K562 (cell line): ENCODE measurements around the gene SNX14. TPM values are rescaled to one million over a fixed set of nuclear protein-coding genes. Genes with fewer than 3 reads are reported as not detected.
A peak's percentile ranks its signal among the peaks of the same experiment; 100 is the strongest.

ENCODE experiments used
- ATAC-seq: fragments of 200-7000 bp; cut with Tn5 transposase; 3 replicates; pipeline ENCODE4 v1.9.1; 2020; ENCODE audit warnings: moderate library complexity
- BruUV-seq: library from RNA; stranded (reverse); fragments of 400-500 nt; replicated peaks from 2 replicates; lab custom pipeline; 2021; lab: Mats Ljungman, UMichigan
- CTCF ChIA-PET: fragments of 300-600 bp; formaldehyde crosslinking; extraction: SDS; loops from one replicate; lab custom pipeline; 2021; ENCODE audit warnings: low intra/inter-chr PET ratio; lab: Yijun Ruan, JAX
- POLR2A ChIA-PET: fragments of 300-600, 350-650 bp; sonication (Branson Sonifier 250); formaldehyde crosslinking; extraction: SDS; loops from one replicate; lab custom pipeline; 2021; ENCODE audit warnings: antibody characterized with exemption, inconsistent platforms; lab: Yijun Ruan, JAX
- DNase-seq, 4 experiments: peaks; one replicate each; pipeline versions ENCODE4 v3.0.0 to v3.0.0-alpha.2; 2011 to 2018; ENCODE audit warnings: low spot score in 3 of 4, mixed read lengths in 3 of 4; ENCODE audit errors: extremely low read depth in 1 of 4
- FAIRE-seq: peaks from 2 replicates; lab custom pipeline; 2011; peaks lifted over from hg19 to GRCh38; lab: Jason Lieb, UNC
- H2AFZ ChIP-seq: 2 replicates; pipeline ENCODE4 v1.6.0; 2011; ENCODE audit warnings: low read depth, low read length, control low read depth, inconsistent platforms
- H3K27ac ChIP-seq: fragments of 200-600 bp; 3 replicates; pipeline ENCODE4 v1.8.0; 2011; ENCODE audit warnings: low read depth, mild to moderate bottlenecking, control low read depth, inconsistent platforms, low read length, moderate library complexity, mixed read lengths; ENCODE audit errors: extremely low read depth
- H3K27me3 ChIP-seq, 2 experiments: fragments of 300-600 bp in 1 of 2; 2 replicates in 1 of 2; 3 replicates in 1 of 2; pipeline versions ENCODE4 v1.6.0 to v1.8.0; 2011; ENCODE audit warnings: inconsistent platforms in 2 of 2, low read length in 2 of 2, mild to moderate bottlenecking in 1 of 2, mixed read lengths in 1 of 2, moderate library complexity in 1 of 2; ENCODE audit not compliant: control insufficient read depth in 2 of 2, insufficient read depth in 2 of 2
- H3K36me3 ChIP-seq: fragments of 300-600 bp; 3 replicates; pipeline ENCODE4 v1.8.0; 2011; ENCODE audit warnings: mild to moderate bottlenecking, low read length, inconsistent platforms; ENCODE audit not compliant: control insufficient read depth, insufficient read depth
- H3K4me1 ChIP-seq, 2 experiments: fragments of 200-600 bp in 1 of 2; replicated peaks in 1 of 2; 2 replicates in 1 of 2; 3 replicates in 1 of 2; pipeline versions ENCODE4 v1.5.1 to v1.8.0; 2011; ENCODE audit warnings: inconsistent platforms in 2 of 2, low read length in 2 of 2, mild to moderate bottlenecking in 1 of 2, mixed read lengths in 1 of 2, moderate library complexity in 1 of 2; ENCODE audit not compliant: control insufficient read depth in 2 of 2, insufficient read depth in 2 of 2
- H3K4me2 ChIP-seq: 2 replicates; pipeline ENCODE4 v1.6.1; 2011; ENCODE audit warnings: low read length, control low read depth, inconsistent platforms, mixed read lengths; ENCODE audit not compliant: insufficient read depth
- H3K4me3 ChIP-seq: fragments of 200-600 bp; sonication (generic), shearing (Covaris generic); 2 replicates; pipeline ENCODE4 v1.5.1; 2016; ENCODE audit warnings: control low read depth, inconsistent platforms
- H3K79me2 ChIP-seq: fragments of 200-600 bp; 3 replicates; pipeline ENCODE4 v1.8.0; 2011; ENCODE audit warnings: low read length, inconsistent platforms; ENCODE audit not compliant: control insufficient read depth, insufficient read depth
- H3K9ac ChIP-seq, 2 experiments: 2 replicates each; pipeline versions ENCODE4 v1.6.0 to v1.6.1; 2011; ENCODE audit warnings: low read depth in 2 of 2, low read length in 2 of 2, control low read depth in 1 of 2, inconsistent platforms in 1 of 2, mild to moderate bottlenecking in 1 of 2, mixed read lengths in 1 of 2; ENCODE audit not compliant: insufficient read depth in 1 of 2
- H3K9me1 ChIP-seq: one replicate; pipeline ENCODE4 v1.6.0; 2011; ENCODE audit warnings: inconsistent platforms, mild to moderate bottlenecking, low read length, moderate library complexity; ENCODE audit not compliant: control insufficient read depth, insufficient read depth
- H3K9me3 ChIP-seq: replicated peaks from 2 replicates; pipeline ENCODE4 v1.5.1; 2011; ENCODE audit warnings: low read depth, low read length, inconsistent platforms; ENCODE audit not compliant: control insufficient read depth, insufficient read depth
- H4K20me1 ChIP-seq: replicated peaks from 2 replicates; pipeline ENCODE4 v1.6.1; 2011; ENCODE audit warnings: low read length, inconsistent platforms, mixed read lengths; ENCODE audit not compliant: control insufficient read depth, insufficient read depth
- CEBPG ChIP-seq, 3 experiments: fragments of 200-800 bp in 1 of 3; sonication (Bioruptor generic) in 1 of 3; sonication (generic) in 1 of 3; formaldehyde crosslinking in 1 of 3; IDR thresholded peaks in 2 of 3; conservative IDR thresholded peaks in 1 of 3; 2 replicates each; pipeline versions ENCODE4 v1.6.1 to v1.8.0; 2016 to 2022; ENCODE audit warnings: missing compliant biosample characterization in 2 of 3, missing genetic modification characterization in 2 of 3, mild to moderate bottlenecking in 1 of 3, missing genetic modification reagents in 1 of 3
- LEF1 ChIP-seq: fragments of 450-650 bp; IDR thresholded peaks from 2 replicates; pipeline ENCODE4 v1.6.1; 2016; ENCODE audit warnings: mild to moderate bottlenecking
- POLR2A ChIP-seq: fragments of 450-650 bp; conservative IDR thresholded peaks from 2 replicates; pipeline ENCODE4 v1.6.1; 2016
- POLR2H ChIP-seq: IDR thresholded peaks from 2 replicates; pipeline ENCODE4 v1.6.1; 2016; ENCODE audit warnings: missing genetic modification characterization, low read depth, mild to moderate bottlenecking, control low read depth, missing compliant biosample characterization, moderate library complexity
- SUPT5H ChIP-seq: fragments of 450-650 bp; IDR thresholded peaks from 2 replicates; pipeline ENCODE4 v1.6.1; 2016
- WGBS: fragments of 100-300 bp; shearing (Covaris generic); methylation state at CpG from one replicate; pipeline ENCODE4 v1.1.6; 2016; ENCODE audit warnings: low coverage, mixed read lengths; ENCODE audit not compliant: insufficient coverage; ENCODE audit errors: missing lambda C conversion rate; 5-methylcytosine and 5-hydroxymethylcytosine counted together
- in situ Hi-C: fragments of 300-500 bp; cut with MboI; formaldehyde crosslinking; loops from 4 replicates; pipeline ENCODE4 v1.15.0; 2018; ENCODE audit warnings: inconsistent platforms, mixed read lengths
- intact Hi-C: fragments of 100-400 bp; cut with micrococcal nuclease; formaldehyde crosslinking; loops from 2 replicates; pipeline ENCODE4 v1.14.2; 2022
- polyA plus RNA-seq, 8 experiments: library from polyadenylated mRNA; depleted of rRNA in 4 of 8; stranded (reverse) in 5 of 8; unstranded in 3 of 8; fragments of >200 nt; fragmentation: Nextera tagmentation in 2 of 8; fragmentation: Illumina TruSeq in 1 of 8; extraction: Ambion mirVana in 2 of 8; extraction: Trizol in 1 of 8; gene quantifications; 2 replicates each; pipeline versions ENCODE4 v1.2.1 to v1.2.3, GENCODE V29; 2011 to 2014; ENCODE audit warnings: inconsistent platforms in 1 of 8, missing spikeins in 1 of 8
- total RNA-seq, 7 experiments: library from RNA; depleted of rRNA in 6 of 7; stranded (reverse); fragments of >200 nt in 6 of 7; fragmentation: Illumina TruSeq in 2 of 7; extraction: Trizol in 2 of 7; gene quantifications; 2 replicates each; pipeline versions ENCODE4 v1.2.1 to v1.2.3, GENCODE V29; 2011 to 2021; ENCODE audit warnings: low replicate concordance in 1 of 7
- TF ChIP-seq, protein P1 (sequence below), 2 experiments: fragments of 450-650 bp in 1 of 2; sonication (generic) in 1 of 2; formaldehyde crosslinking in 1 of 2; IDR thresholded peaks in 1 of 2; conservative IDR thresholded peaks in 1 of 2; 2 replicates each; pipeline versions ENCODE4 v1.6.1 to v1.8.1; 2016 to 2023; ENCODE audit warnings: mild to moderate bottlenecking in 2 of 2, moderate library complexity in 2 of 2, inconsistent platforms in 1 of 2, missing genetic modification reagents in 1 of 2
- TF ChIP-seq, protein P2 (sequence below): fragments of 250-450 bp; sonication (Bioruptor Pico); IDR thresholded peaks from 2 replicates; pipeline ENCODE4 v1.5.0; 2021

SNX14 gene
- total and polyA plus RNA-seq, 9 of the 15 experiments (the other 6 are each of a cell fraction or from before 2014, with no cell fraction given) = 46.5 to 140 (median 71.2) TPM

DNA sequence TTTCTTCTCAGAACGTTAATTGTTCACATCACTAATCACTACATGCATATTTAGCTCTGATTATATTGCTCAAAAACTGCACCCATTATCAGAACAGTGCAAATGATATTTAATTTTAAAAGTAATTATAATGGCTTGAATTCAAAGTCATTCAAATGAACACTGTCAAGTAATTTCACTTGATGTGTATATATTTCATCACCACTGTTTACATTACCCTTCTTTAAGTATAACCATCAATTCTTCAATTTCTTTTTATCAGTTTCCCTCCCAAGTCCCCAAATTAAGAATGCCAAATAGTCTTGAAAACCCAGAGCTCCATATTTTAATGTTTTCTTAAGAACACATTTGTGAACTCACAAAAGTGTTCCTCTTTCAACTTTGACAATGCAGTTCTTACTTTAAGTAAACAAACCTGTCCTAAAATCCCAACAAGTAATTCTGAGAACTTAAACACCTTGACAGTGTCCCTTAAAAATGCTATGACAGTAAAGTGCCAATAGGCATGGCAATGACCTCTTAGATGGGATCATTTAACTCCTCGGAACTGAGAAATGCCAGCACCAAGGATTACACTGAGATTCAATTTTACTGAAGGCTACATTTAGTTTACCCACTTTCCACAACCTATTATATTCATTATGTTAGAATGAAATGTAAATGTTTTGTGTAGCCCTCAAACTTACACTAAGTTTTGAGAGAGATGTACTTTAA is 16.7 kb upstream of the SNX14 start:
- no peak overlapping the region for H3K4me2 ChIP-seq
- no peaks in the 10 kb centered on the region for H3K27me3 ChIP-seq
- no TSS peak for BruUV-seq
- DNase-seq (no peak), FAIRE-seq (no peak), ATAC-seq (no peak)
- H3K4me3 ChIP-seq = no peak overlapping the region
- ChIA-PET POLR2A (interaction anchor here (1.0 to 4.3 kb wide), 6 partner anchors 9 to 68 kb away, joined by 3 to 19 read pairs (median 4); partner anchors contain the start of gene SNX14), CTCF (no interaction called here)
- no peaks in the 10 kb centered on the region for H3K4me1 ChIP-seq
- TF ChIP-seq, protein P1, sequence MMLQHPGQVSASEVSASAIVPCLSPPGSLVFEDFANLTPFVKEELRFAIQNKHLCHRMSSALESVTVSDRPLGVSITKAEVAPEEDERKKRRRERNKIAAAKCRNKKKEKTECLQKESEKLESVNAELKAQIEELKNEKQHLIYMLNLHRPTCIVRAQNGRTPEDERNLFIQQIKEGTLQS (IDR thresholded peaks at IDR 0.05) = peak; percentile 57; the same call in 1 of the 2 replicates
- TF ChIP-seq, protein P1 (CRISPR knock-in tag; conservative IDR thresholded peaks at IDR 0.05) = no peak
- TF ChIP-seq LEF1 = no peak
- no peak for TF ChIP-seq CEBPG (CRISPR knock-in tag; IDR thresholded peaks at IDR 0.05)
- peak in 1 of 2 experiments; percentile 65; a peak in 2 of 4 replicates for TF ChIP-seq CEBPG (tag; conservative IDR thresholded peaks at IDR 0.05 in 1 of 2, IDR thresholded peaks at IDR 0.05 in 1 of 2)
- peak; percentile 52 for TF ChIP-seq SUPT5H
- TF ChIP-seq, protein P2, sequence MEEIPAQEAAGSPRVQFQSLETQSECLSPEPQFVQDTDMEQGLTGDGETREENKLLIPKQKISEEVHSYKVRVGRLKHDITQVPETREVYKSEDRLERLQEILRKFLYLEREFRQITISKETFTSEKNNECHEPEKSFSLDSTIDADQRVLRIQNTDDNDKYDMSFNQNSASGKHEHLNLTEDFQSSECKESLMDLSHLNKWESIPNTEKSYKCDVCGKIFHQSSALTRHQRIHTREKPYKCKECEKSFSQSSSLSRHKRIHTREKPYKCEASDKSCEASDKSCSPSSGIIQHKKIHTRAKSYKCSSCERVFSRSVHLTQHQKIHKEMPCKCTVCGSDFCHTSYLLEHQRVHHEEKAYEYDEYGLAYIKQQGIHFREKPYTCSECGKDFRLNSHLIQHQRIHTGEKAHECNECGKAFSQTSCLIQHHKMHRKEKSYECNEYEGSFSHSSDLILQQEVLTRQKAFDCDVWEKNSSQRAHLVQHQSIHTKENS (CRISPR knock-in tag) = no peak
- TF ChIP-seq POLR2A = 0 out of 2 replicates have a peak, but pooled peaks have one; percentile 14
- 0 out of 2 replicates have a peak, but pooled peaks have one; percentile 16 for TF ChIP-seq POLR2H (tag)
- intact Hi-C loops (no loop called here), in situ Hi-C loops (no loop called here)
- H4K20me1 ChIP-seq = no peaks in the 10 kb centered on the region
- peaks cover 96% of the 10 kb centered on the region for H3K36me3 ChIP-seq
- peaks cover 29% of the 10 kb centered on the region for H3K79me2 ChIP-seq
- no peaks in the 10 kb centered on the region for H3K9me1 ChIP-seq
- H2AFZ ChIP-seq = no peak overlapping the region
- H3K9ac ChIP-seq = no peak overlapping the region
- WGBS = 66% methylated on average over 2 of the region's 2 CpGs
- no peaks in the 10 kb centered on the region for H3K9me3 ChIP-seq
- H3K27ac ChIP-seq = no peak overlapping the region
